Stimulated activated CD4-positive, alpha-beta T cell treated with anti-CD3 and anti-CD28 coated beads, Interleukin-15, amount 100 ng/mL, for 1 hour (primary cell): Measurements from ENCODE around the gene CARMIL1.

Source experiments
- DNase-seq, 2 donors: peaks; one replicate each; pipeline ENCODE4 v3.0.0-alpha.2; 2020; ENCODE audit warnings: low read depth in 1 of 2, low spot score in 1 of 2

The CARMIL1 gene

DNA sequence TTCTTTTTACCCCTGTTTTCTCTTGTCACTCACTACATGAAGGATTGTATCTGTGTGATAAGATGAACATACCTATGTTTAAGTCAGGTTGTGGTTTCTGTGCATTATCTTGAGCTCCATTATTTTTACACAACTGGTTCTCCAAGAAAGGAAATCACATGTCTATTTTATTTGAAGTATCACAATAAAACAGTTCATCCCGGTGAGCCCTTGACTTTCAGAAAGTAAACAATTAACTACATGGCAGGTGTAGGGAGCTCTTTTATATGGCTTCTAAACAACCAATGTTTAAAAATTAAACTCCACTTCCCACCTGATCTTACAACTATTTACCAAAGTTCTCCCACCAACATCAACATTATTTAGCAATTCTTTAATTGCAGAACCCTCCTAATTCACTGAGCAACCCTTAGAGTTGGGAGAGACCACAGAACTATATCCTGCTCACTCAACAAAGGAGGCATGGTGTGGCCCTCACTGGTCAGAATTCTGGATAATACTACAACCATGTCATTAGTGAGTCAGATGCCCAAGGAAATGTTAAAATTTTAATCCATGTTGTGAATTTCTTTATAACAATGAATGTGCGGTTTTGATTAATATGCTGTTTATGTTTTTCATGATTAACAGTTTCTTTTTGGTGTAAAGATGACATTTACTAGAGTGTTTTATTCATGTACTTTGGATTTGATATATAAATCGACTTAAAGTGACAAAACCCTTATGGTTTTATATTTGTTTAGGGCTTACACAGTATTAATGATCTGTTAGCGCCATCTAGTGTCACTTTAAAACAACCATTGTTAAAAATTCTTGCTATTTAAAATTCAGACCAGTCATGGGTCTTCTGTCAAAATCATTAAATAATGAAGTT, 322.9 kb downstream of the CARMIL1 start:
- no peak for DNase-seq

DNA sequence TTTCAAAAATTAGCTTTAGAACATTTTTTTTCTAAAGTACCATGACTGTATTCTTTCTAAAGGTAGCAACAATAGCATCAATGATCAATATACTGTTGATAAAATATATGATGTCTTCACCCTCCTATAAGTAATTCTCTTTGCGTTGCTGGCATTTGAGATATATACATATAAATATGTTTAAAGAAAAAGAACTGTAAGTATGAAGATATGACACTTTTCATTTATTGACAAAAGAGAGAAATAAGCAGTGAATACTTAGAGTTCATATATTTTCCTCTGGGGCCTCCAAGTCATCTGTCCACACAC, 323.5 kb downstream of the CARMIL1 start:
- DNase-seq, result no peak

DNA sequence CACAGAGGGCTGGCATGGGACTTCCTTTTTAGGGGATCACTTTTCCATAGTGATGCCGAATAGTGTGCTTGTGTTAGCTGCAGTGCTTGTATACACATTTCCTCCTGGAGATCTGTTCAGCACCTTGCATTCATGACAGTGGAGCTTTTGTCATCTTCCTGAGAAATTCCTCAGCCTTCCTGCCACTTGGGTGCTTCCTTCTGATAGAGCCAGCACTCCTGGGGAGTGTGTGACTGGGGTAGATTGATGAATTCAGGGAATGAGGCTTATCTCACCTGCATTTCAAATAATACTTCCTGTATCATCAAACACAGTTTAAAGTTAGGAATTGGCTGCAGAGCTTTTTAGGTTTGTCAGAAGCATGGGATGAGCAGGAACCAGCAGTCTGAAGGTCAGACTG, 324.1 kb downstream of the CARMIL1 start:
- DNase-seq, result no peak

DNA sequence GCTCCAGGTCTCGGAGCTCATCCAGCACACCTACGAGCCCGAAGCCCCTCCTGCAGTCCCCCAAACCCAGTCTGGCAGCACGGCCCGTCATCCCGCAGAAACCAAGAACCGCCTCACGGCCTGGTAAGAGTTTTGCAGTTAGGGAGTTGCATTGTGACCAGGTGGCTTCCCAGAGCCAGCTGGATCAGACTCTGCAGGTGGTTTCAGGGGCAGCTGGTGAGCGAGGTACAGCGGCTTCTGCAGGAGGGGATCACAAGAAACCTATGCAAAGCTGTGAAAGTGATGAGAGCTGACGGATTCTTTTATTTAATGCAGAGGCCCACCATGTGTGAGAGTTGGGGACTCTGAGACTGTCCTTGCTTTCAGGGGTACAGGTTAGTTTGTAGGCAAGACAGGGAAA, 327.0 kb downstream of the CARMIL1 start:
- DNase-seq, result no peak

DNA sequence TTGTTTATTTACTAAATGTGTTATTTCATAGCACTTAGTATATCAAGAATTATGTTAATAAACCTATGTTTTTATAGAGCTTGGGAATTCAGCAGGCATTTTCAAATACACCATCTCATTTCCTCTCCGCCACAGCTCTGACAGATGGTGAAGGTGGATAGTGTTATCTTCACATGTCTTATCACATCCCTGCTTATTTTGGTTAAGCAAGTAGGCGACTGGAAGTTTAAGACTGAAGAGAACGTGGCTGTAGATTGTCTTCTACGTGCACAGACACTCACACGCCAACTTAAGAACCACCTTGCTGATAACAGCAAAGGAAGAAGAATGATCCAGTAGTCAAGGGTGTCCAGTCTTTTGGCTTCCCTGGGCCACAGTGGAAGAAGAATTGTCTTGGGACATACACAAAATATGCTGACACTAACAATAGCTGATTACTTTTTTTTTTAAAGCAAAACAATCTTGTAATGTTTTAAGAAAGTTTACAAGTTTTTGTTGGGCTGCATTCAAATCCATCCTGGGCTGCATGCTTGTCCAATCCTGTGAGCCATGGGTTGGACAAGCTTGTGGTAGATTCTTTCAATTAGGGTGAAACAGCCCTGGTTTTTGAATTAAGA, 329.5 kb downstream of the CARMIL1 start:
- no peak for DNase-seq

DNA sequence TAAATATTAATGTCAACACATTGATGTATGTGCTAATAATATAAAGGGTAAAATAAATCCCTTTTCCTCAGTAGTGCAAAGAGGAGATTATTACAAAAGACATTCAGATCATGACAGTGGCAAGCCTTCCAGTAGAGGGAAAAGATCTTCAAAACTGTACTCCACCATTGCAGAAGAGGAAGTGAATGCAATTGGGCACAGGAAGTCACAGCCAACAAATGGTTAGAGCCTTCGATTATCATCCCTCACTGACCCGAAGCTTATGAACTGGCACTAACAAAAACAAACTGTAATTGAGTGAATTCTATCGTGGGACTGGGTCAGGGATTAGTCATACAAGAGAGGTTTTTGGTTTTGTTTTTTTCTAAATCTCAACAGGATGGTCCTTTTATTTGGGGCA, 333.5 kb downstream of the CARMIL1 start:
- DNase-seq, result no peak

DNA sequence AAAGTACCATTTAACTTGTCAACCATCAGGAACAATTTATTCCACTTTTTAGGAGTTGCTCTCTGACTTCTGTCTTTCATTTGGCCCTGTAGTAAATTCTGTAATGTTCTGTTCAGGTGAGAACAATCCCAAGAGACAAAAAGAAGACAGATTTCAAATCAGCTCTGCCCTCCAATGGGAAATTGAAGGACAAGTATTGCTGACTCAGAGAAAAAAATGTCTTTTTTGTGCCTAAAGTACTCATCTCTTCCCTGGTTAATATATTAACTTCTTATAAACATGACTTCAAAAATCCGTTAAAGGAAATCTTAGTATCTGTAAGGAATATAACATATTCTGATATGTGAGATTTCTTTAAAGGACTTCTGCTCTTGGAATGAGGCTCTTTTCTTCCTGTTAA, 334.2 kb downstream of the CARMIL1 start:
- no peak for DNase-seq

DNA sequence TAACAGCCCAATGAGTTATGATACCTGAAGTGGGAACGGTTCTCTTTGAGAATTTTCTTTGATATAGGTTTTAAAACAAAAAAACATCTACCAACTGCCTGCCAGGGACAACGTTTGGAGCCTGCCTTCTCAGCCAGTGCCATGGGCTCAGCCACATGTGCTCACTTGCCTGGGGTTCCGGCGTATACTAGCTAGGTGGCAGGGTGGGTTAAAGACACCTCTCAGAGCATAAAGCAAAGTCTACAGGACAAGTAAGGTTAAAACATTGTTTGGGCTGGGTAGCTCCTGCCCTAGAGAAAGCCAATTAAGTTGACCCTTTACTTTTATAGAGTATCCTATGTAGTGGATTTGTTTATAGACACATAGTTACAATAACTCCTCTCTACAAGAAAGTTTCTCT, 334.9 kb downstream of the CARMIL1 start:
- no peak for DNase-seq

DNA sequence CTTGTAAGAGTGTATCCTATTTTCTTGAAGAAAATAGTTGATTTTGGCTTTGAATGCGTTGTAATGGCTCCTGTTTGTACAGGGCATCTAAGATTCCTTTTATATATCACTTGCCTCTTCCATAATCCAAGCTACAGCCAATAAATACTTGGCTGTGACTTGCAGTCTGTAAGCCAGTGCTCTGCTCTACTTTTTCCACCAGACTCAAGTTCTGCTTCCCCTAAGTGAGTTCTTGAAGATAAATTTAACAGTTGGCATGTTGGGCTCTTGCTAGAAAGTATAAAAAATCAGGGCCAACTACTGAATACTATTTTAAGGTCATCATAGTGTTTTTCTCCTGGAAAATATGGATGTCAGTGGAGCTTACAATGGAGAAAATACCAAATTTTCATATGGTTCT, 336.3 kb downstream of the CARMIL1 start:
- no peak for DNase-seq

DNA sequence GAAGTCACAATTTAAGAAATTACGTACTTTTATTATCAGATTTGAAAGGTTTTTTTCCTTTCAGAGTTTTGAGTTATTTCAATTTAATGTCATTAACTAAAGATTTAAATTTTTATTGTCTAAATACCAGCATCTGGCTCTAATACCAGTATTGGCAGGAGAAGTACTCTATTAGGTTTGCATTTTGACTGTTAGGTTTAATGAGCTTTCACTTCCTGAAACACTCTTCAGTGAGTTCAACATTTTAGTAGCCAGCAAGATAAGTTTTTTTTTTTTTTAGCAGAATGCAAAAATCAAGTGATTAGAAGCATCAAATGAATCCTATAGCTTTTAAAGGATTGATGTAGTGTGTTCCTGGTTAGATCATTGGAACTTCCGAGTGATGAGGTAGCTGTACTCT, 338.8 kb downstream of the CARMIL1 start:
- DNase-seq, result no peak

DNA sequence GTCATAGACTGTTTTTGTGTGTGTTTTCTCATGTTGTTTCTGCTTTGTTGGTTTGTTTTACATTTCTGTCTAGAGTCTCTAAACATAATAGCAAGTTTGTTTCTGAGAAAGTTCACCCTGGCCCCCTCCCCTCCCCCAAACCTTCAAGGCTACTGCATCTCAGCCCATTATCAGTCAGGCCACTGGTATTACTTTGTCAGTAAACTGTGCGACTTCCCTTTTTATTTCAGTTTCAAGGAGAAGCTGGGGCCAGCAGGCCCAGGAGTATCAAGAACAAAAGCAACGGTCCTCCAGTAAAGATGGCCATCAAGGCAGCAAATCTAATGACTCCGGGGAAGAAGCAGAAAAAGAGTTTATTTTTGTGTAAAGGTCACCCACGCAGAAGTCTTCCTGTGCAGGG, 340.0 kb downstream of the CARMIL1 start:
- DNase-seq, result no peak

DNA sequence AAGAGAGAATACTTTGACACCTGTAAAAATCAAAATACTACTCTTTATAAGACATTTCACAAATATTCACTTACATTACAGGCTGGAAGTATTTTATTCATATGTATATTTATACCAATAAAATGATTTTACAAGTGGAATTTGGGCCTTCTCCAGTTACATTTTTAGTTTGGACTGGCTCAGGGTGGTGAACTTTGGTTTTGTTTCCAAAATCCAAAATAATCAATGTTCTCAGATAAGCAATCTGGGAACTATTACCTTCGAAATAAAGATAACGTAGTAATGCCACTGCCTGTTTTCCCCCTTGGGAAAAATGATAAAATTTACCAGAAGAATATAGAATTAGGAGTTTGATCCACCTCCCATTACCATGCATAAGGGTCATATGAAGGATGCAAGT, 341.2 kb downstream of the CARMIL1 start:
- DNase-seq, result no peak

DNA sequence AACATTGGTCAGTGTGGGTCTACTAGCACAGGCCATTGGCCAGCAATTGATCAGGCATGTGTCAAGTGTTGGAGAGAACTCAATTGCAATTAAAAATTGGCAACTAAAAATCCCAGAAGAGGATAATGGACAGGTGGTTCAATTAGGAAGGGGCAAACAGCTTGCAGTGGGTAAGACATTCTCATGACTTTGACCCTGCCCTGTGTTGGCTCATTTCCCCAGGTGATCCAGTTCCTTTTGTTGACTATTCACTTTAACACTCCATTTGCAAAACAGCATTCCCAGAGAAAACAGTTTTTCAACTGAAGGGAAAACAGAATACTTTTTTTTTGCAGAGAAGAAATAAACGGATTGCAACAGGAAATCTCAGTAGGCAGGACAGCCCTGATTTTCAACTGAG, 343.9 kb downstream of the CARMIL1 start:
- DNase-seq, result no peak

DNA sequence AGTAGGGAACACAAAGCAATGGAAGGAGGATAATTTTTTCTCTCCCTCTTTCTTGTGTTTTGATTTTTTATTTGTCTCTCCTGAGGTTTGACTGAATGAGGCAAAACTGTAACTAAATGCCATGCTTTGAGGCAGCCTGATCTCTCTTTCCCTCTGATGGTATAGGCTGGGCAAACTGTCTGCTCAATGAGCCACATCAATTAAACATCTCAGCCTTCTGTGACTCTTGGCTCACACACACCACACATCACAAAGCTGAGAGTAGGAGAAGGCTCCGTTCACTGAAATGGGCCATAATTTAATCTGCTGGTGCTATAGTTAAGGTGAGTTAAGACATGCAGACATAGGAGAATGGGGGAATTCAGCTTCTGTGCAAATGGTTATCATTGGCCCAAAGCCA, 344.7 kb downstream of the CARMIL1 start:
- no peak for DNase-seq

DNA sequence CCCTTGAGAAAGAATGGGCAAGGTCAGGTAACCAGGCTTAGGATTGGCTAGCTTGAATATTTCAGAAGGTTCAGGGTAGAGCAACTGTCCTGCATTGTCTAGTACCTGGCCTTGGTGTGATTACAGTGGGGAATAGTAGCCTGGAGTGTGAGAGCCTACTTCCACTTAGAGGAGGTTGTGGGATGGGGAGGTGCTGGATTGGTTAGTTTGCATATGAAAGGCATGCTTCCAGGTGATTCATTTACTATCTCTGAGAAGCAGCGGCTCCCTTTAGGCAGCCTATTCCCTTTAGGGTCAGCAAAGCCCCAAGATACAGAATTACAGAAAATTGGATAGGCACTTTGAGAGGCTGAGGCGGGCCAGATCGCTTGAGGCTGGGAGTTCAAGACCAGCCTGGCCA, 347.8 kb downstream of the CARMIL1 start:
- DNase-seq, result no peak

DNA sequence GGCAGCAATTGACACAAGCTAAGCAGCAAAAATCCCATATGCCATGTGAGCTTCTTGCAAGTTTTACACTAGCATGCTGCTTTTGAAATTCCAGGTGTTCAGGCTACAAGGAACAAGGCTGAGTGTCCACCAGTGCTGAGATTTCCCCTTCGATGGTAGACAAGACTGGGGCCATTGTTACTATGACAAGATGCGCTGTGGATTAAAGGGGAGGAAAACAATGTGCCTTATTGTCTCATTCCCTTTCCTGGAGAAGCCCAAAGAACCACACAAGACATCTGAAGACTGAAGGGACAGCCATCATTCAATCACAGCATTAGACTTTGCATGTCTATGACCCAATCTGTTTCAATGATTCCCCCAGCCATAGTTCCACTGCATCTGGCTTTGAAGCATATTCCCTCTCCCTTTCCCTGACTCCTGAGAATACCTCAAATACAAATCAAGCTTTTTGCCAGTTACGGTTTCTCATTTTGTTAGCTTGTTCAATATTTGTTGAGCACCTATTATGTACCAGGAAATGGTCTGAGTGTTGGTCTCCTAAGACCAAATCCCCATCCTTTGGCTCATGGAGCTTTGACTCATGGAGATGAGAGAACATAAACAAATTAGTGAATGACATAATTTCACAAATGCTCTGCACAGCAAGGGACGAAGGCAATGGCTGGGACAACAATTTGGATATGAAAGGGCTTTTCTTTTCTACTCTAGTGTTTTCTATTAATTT, 349.5 kb downstream of the CARMIL1 start:
- no peak for DNase-seq

DNA sequence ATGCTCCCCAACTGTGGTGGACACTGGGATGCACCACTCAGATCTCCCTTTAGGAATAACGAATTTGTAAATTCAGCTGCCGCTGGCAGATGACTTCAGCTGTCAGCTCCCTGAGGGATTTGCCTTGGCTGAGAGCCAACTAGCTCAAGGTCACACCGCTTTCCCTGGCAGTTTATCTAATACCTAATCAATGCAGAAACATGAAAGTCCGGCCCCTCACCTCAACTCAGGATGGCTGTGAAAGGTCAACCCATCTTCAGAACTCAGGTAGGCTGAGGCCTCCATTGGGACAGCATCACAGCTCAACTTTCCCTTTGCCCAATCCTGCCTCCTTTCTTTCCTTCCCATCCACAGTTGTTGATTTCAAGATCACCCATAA, 350.0 kb downstream of the CARMIL1 start:
- DNase-seq, result no peak

DNA sequence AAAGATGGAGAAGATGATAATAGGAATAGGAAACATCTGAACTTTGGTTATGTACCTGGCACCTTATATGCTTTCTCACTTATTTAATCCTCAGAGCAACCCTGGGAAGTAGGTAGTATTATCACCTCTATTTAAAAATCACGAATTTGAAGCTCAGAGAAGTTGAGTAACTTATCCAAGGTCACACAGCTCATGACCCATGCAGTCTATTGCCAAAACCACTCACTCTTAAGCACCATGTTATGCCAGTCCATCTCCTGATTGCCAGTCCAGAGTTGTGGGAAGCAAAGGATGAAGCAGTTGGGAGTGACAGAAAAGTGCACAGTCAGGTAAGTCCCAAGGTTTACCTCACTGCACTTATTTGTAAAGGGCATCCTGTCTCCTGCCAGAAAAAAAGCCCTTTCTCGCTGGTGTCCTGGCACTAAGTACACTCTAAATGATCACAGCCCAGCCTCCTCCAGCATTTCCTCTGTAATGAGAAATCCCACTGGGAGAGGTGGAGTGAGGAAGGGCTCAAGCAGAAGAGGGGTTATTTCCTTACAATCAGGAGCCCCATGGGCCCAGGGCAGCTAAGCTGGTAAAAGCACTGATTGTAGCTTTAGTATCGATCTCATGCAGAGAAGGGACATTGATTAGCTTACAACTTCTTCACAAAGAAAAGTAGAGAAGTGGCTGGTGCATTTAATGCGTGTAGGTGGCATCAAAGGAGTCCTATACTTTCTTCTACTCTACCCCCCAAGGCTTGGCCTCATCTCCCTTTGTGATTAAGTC, 351.5 kb downstream of the CARMIL1 start:
- no peak for DNase-seq

DNA sequence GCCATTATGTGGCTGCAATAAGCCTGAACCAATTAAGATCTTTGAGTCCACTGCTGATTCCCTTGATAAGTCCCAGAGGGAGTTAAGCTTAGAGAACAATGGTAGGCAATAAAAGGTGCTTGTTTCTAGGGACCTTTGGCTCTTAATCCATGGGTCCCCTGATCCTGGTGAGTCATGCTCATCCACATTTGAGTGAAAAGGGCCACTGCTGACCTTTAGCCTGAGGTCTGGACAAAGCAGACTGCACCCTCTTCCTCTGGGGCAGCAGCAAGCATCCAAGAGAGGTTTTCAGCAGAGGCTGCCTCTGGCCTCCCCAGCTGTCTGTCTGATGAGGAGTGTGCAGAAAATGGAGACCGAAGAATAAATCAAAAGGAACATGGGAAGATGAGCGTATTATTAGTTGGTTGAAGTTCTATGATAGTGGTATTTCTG, 356.7 kb downstream of the CARMIL1 start:
- no peak for DNase-seq

DNA sequence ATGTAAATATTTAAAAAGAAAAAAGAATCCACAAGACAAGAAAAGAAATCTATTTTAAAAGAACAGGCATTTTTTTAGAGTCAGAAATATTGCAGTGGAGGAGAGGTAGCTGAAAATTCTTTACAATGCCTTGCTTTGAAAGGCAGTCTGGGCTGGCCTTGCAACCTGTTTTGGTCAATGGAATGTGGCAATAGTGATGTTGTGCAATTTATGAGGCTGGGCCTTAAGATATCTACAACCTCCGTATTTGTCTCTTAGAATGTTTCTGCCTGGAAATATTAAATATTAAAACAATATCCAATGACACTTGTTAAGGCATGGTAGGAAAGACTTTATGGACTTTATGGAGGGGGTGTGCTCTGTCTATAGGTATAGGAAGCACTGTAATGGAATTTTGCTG, 358.0 kb downstream of the CARMIL1 start:
- DNase-seq, result no peak

DNA sequence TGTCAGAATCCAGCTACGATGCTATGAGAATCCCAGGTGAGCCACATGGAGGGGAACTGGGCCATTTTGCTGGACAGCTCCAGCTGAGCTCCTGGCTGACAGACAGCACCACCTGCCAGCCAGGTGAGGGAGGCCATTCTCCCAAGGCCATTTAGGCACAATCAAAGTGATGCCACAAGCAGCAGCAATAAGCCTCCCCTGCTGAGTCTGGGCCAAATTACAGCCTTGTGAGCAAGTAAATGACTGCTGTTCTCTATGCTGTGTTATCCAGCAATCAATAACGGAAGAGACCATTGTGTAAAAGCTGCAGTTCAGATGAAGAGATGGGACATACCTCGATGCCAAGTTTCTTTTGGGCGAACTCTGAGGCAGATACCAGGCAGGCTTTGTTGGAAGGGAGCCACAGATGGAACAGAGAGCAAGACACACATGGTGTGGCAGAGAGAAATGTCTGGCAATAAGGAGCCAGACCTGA, 358.8 kb downstream of the CARMIL1 start:
- DNase-seq, result no peak

DNA sequence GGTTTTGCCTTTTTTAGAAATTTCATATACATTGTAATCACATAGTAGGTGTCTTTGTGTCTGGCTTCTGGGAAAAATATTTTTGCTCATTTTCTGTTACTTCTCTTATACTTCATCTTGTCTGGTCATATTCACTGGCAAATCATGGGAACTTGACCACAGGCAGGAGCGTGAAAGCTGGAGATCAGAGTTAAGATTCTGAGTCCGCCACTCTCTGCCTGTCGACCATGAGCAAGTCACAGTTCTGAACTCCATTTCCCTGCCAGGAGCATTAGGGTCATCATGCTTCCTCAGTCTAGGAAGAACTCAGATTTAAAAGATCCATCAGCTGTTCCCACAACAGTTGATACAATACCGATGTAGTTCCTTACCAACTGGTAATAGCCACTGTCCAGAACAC, 360.5 kb downstream of the CARMIL1 start:
- DNase-seq, result no peak
